Esophagus muscularis mucosa (tissue), 4 donors: ENCODE data around the gene TTYH3. TPM values are rescaled to one million over a fixed set of nuclear protein-coding genes. Genes with fewer than 3 reads are reported as not detected.

ENCODE experiments used
- DNase-seq: peaks from one replicate; pipeline ENCODE4 v3.0.0-alpha.2; 2017; ENCODE audit errors: extremely low spot score
- H3K27ac ChIP-seq, 4 donors: fragments of 200-600 bp; sonication (generic); replicated peaks in 1 of 4; 1 replicate in 3 of 4; 2 replicates in 1 of 4; pipeline ENCODE4 v1.5.1; 2016 to 2019; ENCODE audit warnings: mild to moderate bottlenecking in 1 of 4
- H3K27me3 ChIP-seq, 4 donors: fragments of 200-600 bp; sonication (generic); one replicate each; pipeline versions ENCODE4 v1.5.1 to v1.6.0; 2016 to 2019
- H3K36me3 ChIP-seq, 4 donors: fragments of 200-600 bp; sonication (generic); one replicate each; pipeline ENCODE4 v1.5.1; 2016 to 2019
- H3K4me1 ChIP-seq, 4 donors: fragments of 200-600 bp; sonication (generic); one replicate each; pipeline ENCODE4 v1.5.1; 2016 to 2019
- H3K4me3 ChIP-seq, 4 donors: fragments of 200-600 bp; sonication (generic); 1 replicate in 2 of 4; 2 replicates in 2 of 4; pipeline ENCODE4 v1.5.1; 2016 to 2019; ENCODE audit warnings: mild to moderate bottlenecking in 4 of 4, moderate library complexity in 1 of 4
- H3K9me3 ChIP-seq, 4 donors: fragments of 200-600 bp; sonication (generic); 1 replicate in 3 of 4; 2 replicates in 1 of 4; pipeline ENCODE4 v1.5.1; 2016 to 2019
- EP300 ChIP-seq: sonication (generic); formaldehyde crosslinking; IDR thresholded peaks from one replicate; pipeline ENCODE4 v1.6.1; 2017; ENCODE audit warnings: antibody characterized with exemption
- POLR2A ChIP-seq: fragments of 450-650 bp; IDR thresholded peaks from one replicate; pipeline ENCODE4 v1.6.1; 2017; ENCODE audit warnings: antibody characterized with exemption, moderate library complexity, mild to moderate bottlenecking, low read depth
- POLR2AphosphoS5 ChIP-seq, 2 donors: sonication (generic); formaldehyde crosslinking; IDR thresholded peaks; one replicate each; pipeline ENCODE4 v1.6.1; 2017; ENCODE audit warnings: antibody characterized with exemption in 2 of 2
- WGBS: methylation state at CpG from one replicate; pipeline ENCODE4 v1.1.5; 2018; 5-methylcytosine and 5-hydroxymethylcytosine counted together
- intact Hi-C: fragments of 100-400 bp; cut with DNase I; formaldehyde crosslinking; loops from one replicate; pipeline ENCODE4 v1.15.1; 2023
- total RNA-seq, 4 donors: library from RNA; depleted of rRNA; stranded (reverse); fragments of >200 nt; gene quantifications; one replicate each; pipeline versions ENCODE4 v1.1.0 to v1.2.1, GENCODE V29; 2016
- TF ChIP-seq, protein P1 (sequence below), 3 experiments: fragments of 200-600 bp in 2 of 3; fragments of 450-650 bp in 1 of 3; sonication (generic) in 2 of 3; IDR thresholded peaks; one replicate each; pipeline ENCODE4 v1.5.1; 2017 to 2019; ENCODE audit warnings: antibody characterized with exemption in 3 of 3, mild to moderate bottlenecking in 2 of 3, moderate library complexity in 1 of 3

The TTYH3 gene
- total RNA-seq, 4 donors from 2014 or later, result 17.4 to 25.7 (median 20.2) TPM

DNA sequence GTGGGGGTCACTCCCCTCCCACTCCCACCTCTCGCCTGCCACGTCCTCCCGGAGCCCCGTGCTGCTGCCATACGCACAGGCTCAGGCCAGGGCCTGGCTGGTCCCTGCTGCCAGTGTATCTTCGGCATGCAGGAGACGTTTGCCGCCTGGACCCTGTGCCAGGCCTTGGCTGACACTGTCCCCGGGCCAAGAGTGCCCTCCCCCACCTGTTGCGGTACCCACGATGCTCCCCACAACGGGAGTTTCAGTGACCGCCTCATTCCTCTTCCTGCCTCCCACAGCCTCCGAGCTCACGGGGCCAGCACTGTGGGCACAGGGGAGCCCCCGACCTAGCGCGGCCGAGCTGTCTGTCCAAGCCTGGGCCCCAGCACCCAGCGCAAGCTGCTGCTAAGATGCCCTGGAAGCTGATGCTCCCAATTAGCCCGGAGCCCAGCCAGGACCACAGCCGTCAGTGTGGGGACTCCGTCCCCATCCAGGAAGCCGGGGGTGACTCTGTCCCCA, 7.4 kb downstream of the TTYH3 start:
- Histone ChIP-seq H3K4me1 (peaks cover 73 to 94% (median 91%) of the 10 kb centered on the region in 4 donors), H3K27me3 (no peaks in the 10 kb centered on the region), H3K9me3 (no peaks in the 10 kb centered on the region), H3K4me3 (no peak overlapping the region), H3K27ac (peak overlapping the region in 1 of 4 donors; percentile 51), H3K36me3 (no peaks in the 10 kb centered on the region)
- no peak for DNase-seq
- TF ChIP-seq POLR2AphosphoS5 (IDR thresholded peaks at IDR 0.05) (no peak), POLR2A (no peak), EP300 (no peak)
- TF ChIP-seq, protein P1, sequence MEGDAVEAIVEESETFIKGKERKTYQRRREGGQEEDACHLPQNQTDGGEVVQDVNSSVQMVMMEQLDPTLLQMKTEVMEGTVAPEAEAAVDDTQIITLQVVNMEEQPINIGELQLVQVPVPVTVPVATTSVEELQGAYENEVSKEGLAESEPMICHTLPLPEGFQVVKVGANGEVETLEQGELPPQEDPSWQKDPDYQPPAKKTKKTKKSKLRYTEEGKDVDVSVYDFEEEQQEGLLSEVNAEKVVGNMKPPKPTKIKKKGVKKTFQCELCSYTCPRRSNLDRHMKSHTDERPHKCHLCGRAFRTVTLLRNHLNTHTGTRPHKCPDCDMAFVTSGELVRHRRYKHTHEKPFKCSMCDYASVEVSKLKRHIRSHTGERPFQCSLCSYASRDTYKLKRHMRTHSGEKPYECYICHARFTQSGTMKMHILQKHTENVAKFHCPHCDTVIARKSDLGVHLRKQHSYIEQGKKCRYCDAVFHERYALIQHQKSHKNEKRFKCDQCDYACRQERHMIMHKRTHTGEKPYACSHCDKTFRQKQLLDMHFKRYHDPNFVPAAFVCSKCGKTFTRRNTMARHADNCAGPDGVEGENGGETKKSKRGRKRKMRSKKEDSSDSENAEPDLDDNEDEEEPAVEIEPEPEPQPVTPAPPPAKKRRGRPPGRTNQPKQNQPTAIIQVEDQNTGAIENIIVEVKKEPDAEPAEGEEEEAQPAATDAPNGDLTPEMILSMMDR (IDR thresholded peaks at IDR 0.05), result no peak
- intact Hi-C loops, result no loop called here
- 80% methylated on average over 8 of the region's 24 CpGs for WGBS

DNA sequence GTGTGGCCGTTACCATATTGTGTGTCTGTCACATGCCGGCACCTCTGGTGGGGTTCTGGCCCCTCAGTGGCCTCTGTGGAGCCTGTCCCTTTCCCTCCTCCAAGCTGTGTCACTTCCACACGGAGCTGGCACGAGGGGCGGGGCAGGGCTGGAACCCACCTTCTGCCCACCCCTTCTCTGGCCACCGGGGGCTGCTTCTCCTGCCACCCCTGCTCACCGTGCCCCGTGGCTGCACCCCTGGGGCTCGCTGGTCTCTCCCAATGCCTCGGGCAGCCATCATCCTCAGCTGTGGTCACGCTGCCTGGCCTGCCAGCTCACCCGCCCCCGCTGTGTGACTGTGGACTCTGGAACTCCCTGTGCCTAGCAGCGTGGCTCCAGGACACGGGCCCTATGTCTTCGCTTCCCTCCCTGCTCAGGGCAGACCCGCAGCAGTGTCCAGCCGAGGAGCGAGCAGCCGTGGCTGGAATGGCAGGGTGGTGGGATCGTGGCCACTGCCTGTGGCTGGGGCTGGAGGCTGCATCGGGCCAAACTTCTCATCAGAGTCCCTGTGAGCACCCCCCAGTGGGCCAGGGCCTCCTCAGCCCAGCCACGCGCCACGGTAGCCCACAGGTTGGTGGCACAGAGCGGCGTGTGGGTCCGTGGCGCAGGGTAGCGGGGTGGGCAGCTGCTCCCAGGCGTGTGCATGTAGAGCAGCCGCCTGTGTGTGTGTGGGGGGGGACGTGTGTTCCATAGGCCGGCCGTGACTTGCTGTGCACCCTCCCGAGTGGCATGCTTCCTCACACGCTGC, 8.1 kb downstream of the TTYH3 start:
- Histone ChIP-seq H3K4me3 (no peak overlapping the region), H3K36me3 (no peaks in the 10 kb centered on the region), H3K27ac (peak overlapping the region in 2 of 4 donors; percentile 78 to 83), H3K4me1 (peaks cover 72 to 95% (median 92%) of the 10 kb centered on the region in 4 donors), H3K27me3 (no peaks in the 10 kb centered on the region), H3K9me3 (no peaks in the 10 kb centered on the region)
- intact Hi-C loops, result loop anchor here (5.0 kb wide), 1 partner anchor 83 kb away; the partner anchor contains the start of genes BRAT1 and IQCE
- no peak for DNase-seq
- no peak for TF ChIP-seq POLR2A
- TF ChIP-seq EP300, result no peak
- TF ChIP-seq, protein P1 (IDR thresholded peaks at IDR 0.05), result no peak
- no peak for TF ChIP-seq POLR2AphosphoS5 (IDR thresholded peaks at IDR 0.05)
- 90% methylated on average over 23 of the region's 37 CpGs for WGBS

DNA sequence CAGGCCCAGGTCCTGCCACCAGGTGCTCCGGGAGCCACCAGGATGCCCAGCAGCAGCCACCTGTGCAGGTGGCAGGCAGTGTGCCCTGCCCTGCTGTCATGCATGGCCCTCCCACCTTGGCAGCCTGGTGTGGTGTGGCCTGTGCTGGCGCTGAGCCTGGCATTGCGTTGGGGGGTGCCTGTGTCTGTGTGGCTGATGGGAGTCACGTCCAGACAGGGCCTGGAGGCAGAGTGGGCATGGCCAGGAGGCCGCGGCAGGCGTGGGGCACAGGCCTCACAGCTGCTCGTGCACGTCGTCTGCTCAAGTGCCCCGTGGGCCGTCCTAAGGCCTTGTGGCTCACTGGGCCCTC, 8.7 kb downstream of the TTYH3 start:
- TF ChIP-seq, protein P1 (IDR thresholded peaks at IDR 0.05), result no peak
- TF ChIP-seq POLR2A, result no peak
- no peak for TF ChIP-seq POLR2AphosphoS5 (IDR thresholded peaks at IDR 0.05)
- TF ChIP-seq EP300, result no peak
- Histone ChIP-seq H3K36me3 (no peaks in the 10 kb centered on the region), H3K4me3 (no peak overlapping the region), H3K27ac (peak overlapping the region in 3 of 4 donors; percentile 71 to 83 (median 78)), H3K9me3 (no peaks in the 10 kb centered on the region), H3K4me1 (peaks cover 76 to 96% (median 92%) of the 10 kb centered on the region in 4 donors), H3K27me3 (no peaks in the 10 kb centered on the region)
- WGBS, result 69% methylated on average over 6 of the region's 12 CpGs
- DNase-seq, result no peak
- intact Hi-C loops, result loop anchor here (5.0 kb wide), 1 partner anchor 83 kb away; the partner anchor contains the start of genes BRAT1 and IQCE

DNA sequence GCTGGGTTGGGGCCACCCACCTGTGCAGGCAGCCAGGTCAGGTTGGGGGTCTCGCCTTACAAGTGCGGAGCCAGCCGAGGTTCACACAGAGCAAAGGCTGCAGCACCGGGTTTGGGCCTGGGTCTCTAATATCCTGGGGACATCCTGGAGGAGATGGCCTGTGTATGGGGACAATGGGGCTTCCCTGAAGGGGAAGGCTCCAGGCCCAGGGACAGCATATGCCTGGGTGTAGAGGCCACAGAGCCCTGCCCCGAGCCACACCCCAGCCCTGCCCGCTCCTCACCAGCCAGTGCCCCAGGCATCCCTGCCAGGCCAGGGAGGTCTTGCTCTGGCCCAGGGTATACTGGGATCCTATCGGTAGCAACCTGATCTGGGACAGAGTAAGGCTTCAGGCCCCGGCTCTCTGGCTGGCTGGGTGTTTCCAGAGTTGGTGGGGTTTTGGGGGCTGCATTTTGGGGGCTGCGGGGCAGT, 9.1 kb downstream of the TTYH3 start:
- Histone ChIP-seq H3K4me3 (peak overlapping the region; percentile 34 to 52 (median 41)), H3K27ac (peak overlapping the region; percentile 71 to 83 (median 80)), H3K36me3 (no peaks in the 10 kb centered on the region), H3K27me3 (no peaks in the 10 kb centered on the region), H3K9me3 (no peaks in the 10 kb centered on the region), H3K4me1 (peaks cover 75 to 92% (median 91%) of the 10 kb centered on the region in 4 donors)
- intact Hi-C loops, result loop anchor here (5.0 kb wide), 1 partner anchor 84 kb away; the partner anchor contains the start of genes BRAT1 and IQCE
- no peak for DNase-seq
- WGBS, result 85% methylated on average over 6 of the region's 9 CpGs
- TF ChIP-seq POLR2AphosphoS5 (IDR thresholded peaks at IDR 0.05) (no peak), EP300 (no peak), POLR2A (no peak)
- TF ChIP-seq, protein P1 (IDR thresholded peaks at IDR 0.05), result no peak
